ENCODE data around the gene POLE.

Gene POLE

GRCh38 chr12:132687211-132688164 is at the start of gene POLE, which contains the start of gene PXMP2:
POLE (minus strand) TSS chr12:132687342; CDS start chr12:132687315, 27 bp downstream.
PXMP2 (plus strand) TSS chr12:132687587; CDS start chr12:132687671, 84 bp downstream.
- peak within 1 kb of the TSS; percentile 95 for H3K4me3 ChIP-seq (ENCODE audit: low read length)
- TF ChIP-seq ZNF274 (IDR thresholded peaks at IDR 0.05; ENCODE audit: low read depth, low read length) = no peak

DNA sequence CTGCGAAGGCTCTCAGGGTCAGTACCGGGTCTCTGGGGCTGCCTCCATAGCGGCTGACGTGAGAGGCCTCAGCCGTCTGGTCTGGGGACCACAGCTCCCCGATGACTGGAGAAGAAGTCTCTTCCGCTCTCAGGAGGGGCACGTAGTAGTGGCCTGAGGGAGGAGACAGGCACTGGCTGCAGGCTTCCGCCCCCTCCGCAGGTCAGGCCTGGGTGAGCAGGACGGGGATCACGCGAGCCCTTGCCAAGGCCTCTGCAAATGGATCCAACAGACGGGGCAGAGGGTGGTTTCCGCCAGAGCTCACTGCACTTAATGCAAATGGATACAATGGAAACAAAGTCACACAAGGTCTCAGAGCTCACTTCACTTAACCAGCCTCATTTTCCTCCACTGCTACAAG is 49.8 kb upstream of the POLE start:
- no peak for TF ChIP-seq ZNF274 (IDR thresholded peaks at IDR 0.05; ENCODE audit: low read depth, low read length)
- no peak overlapping the region for H3K4me3 ChIP-seq (ENCODE audit: low read length)

GRCh38 chr12:132736378-132736777 is 49.2 kb upstream of the POLE start:
- TF ChIP-seq ZNF274 (IDR thresholded peaks at IDR 0.05; ENCODE audit: low read depth, low read length) = no peak
- no peak overlapping the region for H3K4me3 ChIP-seq (ENCODE audit: low read length)

DNA sequence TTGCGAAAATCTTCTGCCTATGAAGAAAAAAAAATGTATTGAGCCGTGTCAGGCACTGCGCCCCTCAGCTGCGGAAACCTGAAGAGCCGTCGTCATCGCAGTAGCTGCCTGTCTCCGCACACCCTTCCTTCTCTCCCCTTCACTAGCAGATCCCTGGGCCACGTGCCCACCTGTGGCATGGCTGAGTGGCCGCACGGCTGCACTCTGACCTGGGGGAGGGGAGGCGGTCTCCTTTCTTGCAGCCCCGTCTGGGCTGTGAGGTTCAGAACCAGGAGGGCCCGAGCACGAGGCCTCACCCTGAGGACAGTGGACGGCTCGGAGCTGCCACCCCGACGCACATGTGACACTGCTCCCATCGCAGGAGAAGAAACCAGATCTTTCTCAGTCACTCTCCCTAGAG is 48.4 kb upstream of the POLE start:
- TF ChIP-seq ZNF274 (IDR thresholded peaks at IDR 0.05; ENCODE audit: low read depth, low read length) = no peak
- H3K4me3 ChIP-seq (ENCODE audit: low read length) = no peak overlapping the region

DNA sequence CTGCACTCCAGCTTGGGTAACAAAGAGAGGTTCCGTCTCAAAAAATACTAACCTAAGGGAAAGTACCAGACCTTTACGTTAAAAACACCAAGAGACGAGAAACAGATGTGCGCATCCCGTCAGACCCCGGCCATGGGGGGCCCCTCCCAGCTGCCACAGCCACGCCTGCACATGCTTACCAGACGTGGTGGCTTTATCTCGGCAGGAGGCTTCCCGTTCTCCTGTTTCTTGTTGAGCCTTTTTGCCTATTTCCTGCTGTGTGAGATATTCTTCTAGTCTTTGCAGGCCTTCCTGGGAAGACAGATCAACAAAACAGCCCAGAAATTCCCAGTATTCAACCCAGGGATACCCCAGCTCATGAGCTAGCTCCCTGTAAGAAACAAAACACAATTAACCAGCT is 47.1 kb upstream of the POLE start:
- TF ChIP-seq ZNF274 (IDR thresholded peaks at IDR 0.05; ENCODE audit: low read depth, low read length) = no peak
- no peak overlapping the region for H3K4me3 ChIP-seq (ENCODE audit: low read length)

DNA sequence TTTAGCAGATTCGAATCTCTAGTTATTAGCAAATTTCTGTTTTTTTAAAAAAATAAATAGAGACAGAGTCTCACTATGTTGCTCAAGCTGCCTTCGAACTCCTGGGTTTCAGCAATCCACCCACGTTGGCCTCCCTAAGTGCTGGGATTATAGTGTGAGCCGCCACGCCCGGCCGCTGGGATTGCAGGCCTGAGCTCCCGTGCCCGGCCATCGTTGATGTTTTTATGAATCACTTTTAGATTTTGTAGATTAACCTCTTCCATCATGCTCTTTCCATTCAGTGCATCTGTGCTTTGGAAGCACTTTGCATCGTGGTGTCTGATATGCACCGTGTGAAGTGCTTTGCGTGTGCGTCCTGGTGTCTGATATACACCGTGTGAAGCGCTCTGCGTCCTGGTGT is 44.4 kb upstream of the POLE start:
- no peak overlapping the region for H3K4me3 ChIP-seq (ENCODE audit: low read length)
- no peak for TF ChIP-seq ZNF274 (IDR thresholded peaks at IDR 0.05; ENCODE audit: low read depth, low read length)

- TF ChIP-seq ZNF274 (IDR thresholded peaks at IDR 0.05; ENCODE audit: low read depth, low read length) = no peak
- no peak overlapping the region for H3K4me3 ChIP-seq (ENCODE audit: low read length)
These were observed 43.2 kb upstream of the POLE start for GRCh38 chr12:132730353-132730752.

DNA sequence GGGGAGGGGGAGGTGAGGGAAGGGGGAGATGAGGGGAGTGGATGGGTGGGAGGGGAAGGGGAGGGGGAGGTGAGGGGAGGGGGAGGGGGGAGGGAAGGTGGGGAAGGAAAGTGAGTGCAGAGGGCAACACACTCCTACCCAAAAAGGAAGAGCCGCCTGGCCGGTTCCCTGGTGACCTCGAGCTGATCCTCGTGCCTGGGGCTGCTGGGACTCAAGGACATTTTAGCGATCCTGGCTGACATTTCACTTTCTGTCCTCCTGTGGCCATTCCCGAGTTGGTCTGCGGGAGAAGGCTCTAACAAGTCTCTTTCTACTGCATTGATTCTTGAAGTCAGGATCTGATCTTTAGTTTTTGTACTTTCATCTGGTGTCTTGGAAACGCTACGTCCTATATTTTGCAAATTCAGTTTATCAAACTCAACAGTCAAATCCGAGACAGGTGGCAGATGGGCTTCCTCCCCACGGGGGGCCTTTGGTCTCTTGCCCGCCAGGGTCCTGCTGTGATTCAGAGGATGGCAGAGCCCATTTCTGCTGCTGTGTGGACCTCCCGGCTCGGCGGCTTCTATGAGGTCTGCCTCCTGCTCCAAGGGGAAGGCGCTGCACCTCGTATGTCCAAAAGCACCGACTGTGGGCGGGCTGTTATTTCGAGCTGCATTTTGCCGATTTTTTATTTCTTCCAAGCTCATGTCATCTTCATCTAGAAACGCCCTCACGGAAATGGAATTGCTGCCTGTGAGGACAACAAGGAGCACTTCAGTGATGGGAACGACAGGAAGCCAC is 42.6 kb upstream of the POLE start:
- TF ChIP-seq ZNF274 (IDR thresholded peaks at IDR 0.05; ENCODE audit: low read depth, low read length) = no peak
- H3K4me3 ChIP-seq (ENCODE audit: low read length) = no peak overlapping the region

DNA sequence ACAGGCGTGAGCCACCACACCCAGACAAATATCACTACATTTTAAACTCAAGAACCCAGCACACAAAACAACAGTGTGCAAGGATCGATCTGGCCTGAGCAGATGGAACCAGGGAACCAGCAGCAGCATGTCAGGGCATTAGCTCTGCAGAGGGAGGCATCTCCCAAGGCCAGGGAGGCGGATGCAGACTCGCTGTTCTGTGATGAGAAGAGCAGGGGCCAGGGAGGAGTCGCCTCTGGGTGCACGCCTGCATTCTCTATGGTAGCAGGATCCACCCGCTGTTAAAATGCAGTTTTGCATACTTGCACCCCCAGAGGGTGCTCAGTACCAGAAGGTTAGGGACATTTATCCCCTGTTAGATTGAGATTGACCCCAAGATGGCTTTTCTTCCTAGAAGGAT is 41.4 kb upstream of the POLE start:
- no peak for TF ChIP-seq ZNF274 (IDR thresholded peaks at IDR 0.05; ENCODE audit: low read depth, low read length)
- no peak overlapping the region for H3K4me3 ChIP-seq (ENCODE audit: low read length)

- TF ChIP-seq ZNF274 (IDR thresholded peaks at IDR 0.05; ENCODE audit: low read depth, low read length) = no peak
- no peak overlapping the region for H3K4me3 ChIP-seq (ENCODE audit: low read length)
These were observed 40.1 kb upstream of the POLE start for GRCh38 chr12:132727091-132727794.

DNA sequence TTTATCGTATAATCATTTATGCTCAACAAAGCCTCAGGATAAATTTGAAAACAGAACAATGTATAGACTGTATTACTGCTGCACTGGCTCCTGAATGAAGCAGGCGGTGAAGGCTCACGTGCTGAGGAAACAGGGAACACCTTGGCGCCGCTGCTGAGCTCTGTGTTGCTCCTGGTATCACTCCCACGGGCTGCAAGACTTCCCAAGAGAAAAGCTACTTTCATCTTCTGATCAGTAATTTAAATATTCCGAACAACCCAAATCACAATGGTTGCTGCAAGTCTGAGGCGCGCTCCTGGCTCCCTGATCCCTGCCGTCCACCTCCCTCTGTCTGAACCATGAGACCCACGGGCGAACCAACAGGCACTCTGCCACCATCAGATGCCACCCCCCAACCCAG is 39.2 kb upstream of the POLE start:
- TF ChIP-seq ZNF274 (IDR thresholded peaks at IDR 0.05; ENCODE audit: low read depth, low read length) = no peak
- H3K4me3 ChIP-seq (ENCODE audit: low read length) = no peak overlapping the region

- H3K4me3 ChIP-seq (ENCODE audit: low read length) = no peak overlapping the region
- no peak for TF ChIP-seq ZNF274 (IDR thresholded peaks at IDR 0.05; ENCODE audit: low read depth, low read length)
These were observed 37.5 kb upstream of the POLE start for GRCh38 chr12:132724506-132725241.

DNA sequence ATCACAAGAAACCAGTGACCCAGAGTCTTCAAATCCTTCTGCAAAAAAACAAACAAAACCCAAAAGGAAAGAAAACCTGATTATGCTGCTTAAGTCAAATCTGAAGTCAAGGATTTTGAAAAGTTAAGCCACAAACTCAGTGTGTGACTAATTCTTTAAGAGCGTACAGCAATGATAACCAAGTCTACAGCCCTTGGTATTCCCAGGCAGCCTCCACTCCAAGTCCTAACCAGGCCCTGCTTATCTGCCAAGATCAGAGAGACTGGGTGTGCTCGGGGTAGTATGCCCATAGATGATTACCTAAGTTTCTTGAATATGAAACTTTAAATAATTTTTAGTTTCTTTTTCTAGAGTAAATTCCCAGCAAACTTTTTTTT is 36.6 kb upstream of the POLE start:
- no peak for TF ChIP-seq ZNF274 (IDR thresholded peaks at IDR 0.05; ENCODE audit: low read depth, low read length)
- H3K4me3 ChIP-seq (ENCODE audit: low read length) = no peak overlapping the region
